ENCODE data around the gene MRPL58. TPM values are rescaled to one million over a fixed set of nuclear protein-coding genes. Genes with fewer than 3 reads are reported as not detected.
"Not testable (repeated sequence)": the region's sequence is repeated elsewhere in the genome, so short reads cannot be mapped to it uniquely, and the experiment has no call there.

Gene MRPL58
- total RNA-seq, 2 experiments from 2014 or later = 53.6 to 62.4 TPM

DNA sequence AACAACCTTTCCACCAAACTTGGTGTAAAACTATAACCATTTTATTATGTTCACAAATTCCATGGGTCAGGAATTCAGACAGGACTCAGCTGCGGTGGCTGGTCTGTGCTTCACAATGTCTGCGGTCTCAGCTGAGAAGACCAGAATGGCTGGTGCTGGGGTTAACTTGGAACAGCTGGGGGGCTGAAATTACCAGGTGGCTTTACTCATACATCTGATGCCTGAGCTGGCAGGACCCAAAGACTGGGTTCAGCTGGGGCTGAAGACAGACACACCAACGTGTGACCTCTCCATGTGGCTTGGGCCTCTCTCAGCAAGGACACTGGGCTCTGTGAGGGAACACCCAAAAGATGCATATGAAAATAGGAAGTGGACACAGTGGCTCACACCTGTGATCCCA is 34.2 kb upstream of the MRPL58 start:
- Mint-ChIP-seq H3K27ac (no peak overlapping the region), H3K4me1 (ENCODE audit: low read depth) (peaks cover 13% of the 10 kb centered on the region), H3K9me3 (no peaks in the 10 kb centered on the region), H3K27me3 (peaks cover 9% of the 10 kb centered on the region), H3K36me3 (ENCODE audit: low read depth) (no peaks in the 10 kb centered on the region), H3K4me3 (no peak overlapping the region)
- POLR2A ChIA-PET = no interaction called here
- TF ChIP-seq CTCF (IDR thresholded peaks at IDR 0.05) = no peak
- DNase-seq = no peak
- ATAC-seq = no peak
- intact Hi-C loops (cut with micrococcal nuclease) = no loop called here
- CTCF ChIA-PET = interaction anchor here (0.9 to 1.5 kb wide), 3 partner anchors 16 to 19 kb away, joined by 3 to 5 read pairs (median 4); no protein-coding TSS in a partner anchor

GRCh38 chr17:74979408-74980146 is 32.9 kb upstream of the MRPL58 start:
- no peak for DNase-seq
- ChIA-PET CTCF (interaction anchor here (1.5 kb wide), 1 partner anchor 18 kb away, joined by 5 read pairs; no protein-coding TSS in a partner anchor), POLR2A (interaction anchor here (1.2 kb wide), 1 partner anchor 14 kb away, joined by 4 read pairs; no protein-coding TSS in a partner anchor)
- no peak overlapping the region for H3K27ac Mint-ChIP-seq
- H3K27me3 Mint-ChIP-seq = peaks cover 7% of the 10 kb centered on the region
- no peaks in the 10 kb centered on the region for H3K9me3 Mint-ChIP-seq
- no peak for ATAC-seq
- TF ChIP-seq CTCF (IDR thresholded peaks at IDR 0.05) = no peak
- no peaks in the 10 kb centered on the region for H3K36me3 Mint-ChIP-seq (ENCODE audit: low read depth)
- H3K4me1 Mint-ChIP-seq (ENCODE audit: low read depth) = peaks cover 13% of the 10 kb centered on the region
- no peak overlapping the region for H3K4me3 Mint-ChIP-seq
- intact Hi-C loops (cut with micrococcal nuclease) = no loop called here

DNA sequence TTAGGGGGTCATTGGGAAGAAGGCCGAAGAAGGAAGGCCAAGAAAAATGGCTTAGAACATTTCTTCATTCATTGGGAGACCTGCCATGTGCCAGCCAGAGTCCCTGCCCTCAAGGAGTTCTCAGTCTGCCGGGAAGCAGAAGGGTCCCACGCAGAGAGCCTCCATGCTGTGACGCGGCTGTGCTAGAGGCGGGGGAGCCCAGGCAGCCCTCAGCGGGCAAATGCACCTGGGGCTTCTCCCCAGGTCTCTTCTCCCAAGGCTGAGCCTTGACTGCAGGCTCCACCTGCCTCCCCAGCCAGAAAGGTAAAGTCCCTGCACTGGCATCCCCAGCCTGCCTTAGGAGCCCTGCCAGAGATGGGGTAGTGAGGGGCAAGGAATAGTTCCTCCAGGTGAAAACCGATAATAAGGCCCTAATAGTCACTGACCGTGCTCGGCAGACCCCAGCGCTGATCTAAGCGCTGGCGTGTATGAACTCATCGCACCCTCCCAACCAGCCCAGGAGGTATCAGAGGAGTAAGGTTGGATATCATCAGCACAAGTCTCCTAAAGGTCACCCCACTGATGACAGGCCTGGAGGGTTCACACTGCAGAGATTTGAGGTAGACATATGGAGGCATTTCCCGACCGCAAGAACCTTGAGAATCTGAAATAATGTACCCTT is 31.0 kb upstream of the MRPL58 start:
- no peak for TF ChIP-seq CTCF (IDR thresholded peaks at IDR 0.05)
- intact Hi-C loops (cut with micrococcal nuclease) = no loop called here
- Mint-ChIP-seq H3K4me3 (peak overlapping the region; percentile 80), H3K9me3 (no peaks in the 10 kb centered on the region), H3K36me3 (ENCODE audit: low read depth) (no peaks in the 10 kb centered on the region), H3K27ac (peak overlapping the region; percentile 67), H3K4me1 (ENCODE audit: low read depth) (peaks cover 13% of the 10 kb centered on the region), H3K27me3 (peaks cover 11% of the 10 kb centered on the region)
- POLR2A ChIA-PET = no interaction called here
- ATAC-seq (peak; percentile 60), DNase-seq (no peak)
- CTCF ChIA-PET = no interaction called here

- H3K4me3 Mint-ChIP-seq = peak overlapping the region; percentile 80
- H3K9me3 Mint-ChIP-seq = no peaks in the 10 kb centered on the region
- CTCF ChIA-PET = interaction anchor here (1.3 to 4.2 kb wide), 3 partner anchors 20 to 149 kb away, joined by 3 to 19 read pairs (median 5); no protein-coding TSS in a partner anchor
- peaks cover 19% of the 10 kb centered on the region for H3K4me1 Mint-ChIP-seq (ENCODE audit: low read depth)
- peak overlapping the region; percentile 67 for H3K27ac Mint-ChIP-seq
- ATAC-seq (peak; percentile 94), DNase-seq (peak; percentile 83)
- POLR2A ChIA-PET = interaction anchor here (1.4 kb wide), 2 partner anchors 10 to 31 kb away, joined by 3 to 6 read pairs; partner anchors contain the start of gene MRPL58
- intact Hi-C loops (cut with micrococcal nuclease) = no loop called here
- no peaks in the 10 kb centered on the region for H3K36me3 Mint-ChIP-seq (ENCODE audit: low read depth)
- peaks cover 12% of the 10 kb centered on the region for H3K27me3 Mint-ChIP-seq
- no peak for TF ChIP-seq CTCF (IDR thresholded peaks at IDR 0.05)
Observed at GRCh38 chr17:74981979-74982662, 30.3 kb upstream of the MRPL58 start.

GRCh38 chr17:74982663-74983313 is 29.7 kb upstream of the MRPL58 start:
- peak overlapping the region; percentile 38 for H3K27ac Mint-ChIP-seq
- ATAC-seq; H3K36me3 Mint-ChIP-seq (ENCODE audit: low read depth); H3K9me3 Mint-ChIP-seq; DNase-seq; intact Hi-C loops (cut with micrococcal nuclease): not testable (repeated sequence)
- ChIA-PET POLR2A (interaction anchor here (1.4 kb wide), 2 partner anchors 10 to 31 kb away, joined by 3 to 6 read pairs; partner anchors contain the start of gene MRPL58), CTCF (interaction anchor here (0.8 to 4.2 kb wide), 5 partner anchors 21 to 148 kb away, joined by 3 to 19 read pairs (median 3); no protein-coding TSS in a partner anchor)
- H3K27me3 Mint-ChIP-seq = peaks cover 14% of the 10 kb centered on the region
- peak overlapping the region; percentile 80 for H3K4me3 Mint-ChIP-seq
- H3K4me1 Mint-ChIP-seq (ENCODE audit: low read depth) = peaks cover 21% of the 10 kb centered on the region

Data from activated CD8-positive, alpha-beta T cell treated with anti-CD3 and anti-CD28 coated beads for 36 hours (primary cell).